HEK293T (cell line): ENCODE results near the gene NUTF2.

Source experiments
- BHLHE40 ChIP-seq: fragments of 450-650 bp; IDR thresholded peaks from 2 replicates; pipeline ENCODE4 v1.6.1; 2016; ENCODE audit warnings: mild to moderate bottlenecking, moderate library complexity, borderline replicate concordance
- ELF4 ChIP-seq: fragments of 450-650 bp; IDR thresholded peaks from 2 replicates; pipeline ENCODE4 v1.6.1; 2017; ENCODE audit warnings: antibody characterized with exemption
- FOXA1 ChIP-seq: fragments of 450-650 bp; IDR thresholded peaks from 2 replicates; pipeline ENCODE4 v1.6.1; 2016; ENCODE audit warnings: mild to moderate bottlenecking
- FOXK2 ChIP-seq: fragments of 450-650 bp; IDR thresholded peaks from 2 replicates; pipeline ENCODE4 v1.6.1; 2016; ENCODE audit warnings: mild to moderate bottlenecking
- FOXM1 ChIP-seq: fragments of 450-650 bp; IDR thresholded peaks from 2 replicates; pipeline ENCODE4 v1.6.1; 2017; ENCODE audit warnings: mild to moderate bottlenecking, borderline replicate concordance
- HDGF ChIP-seq: fragments of 450-650 bp; IDR thresholded peaks from 2 replicates; pipeline ENCODE4 v1.6.1; 2017; ENCODE audit warnings: antibody characterized with exemption, borderline replicate concordance
- L3MBTL2 ChIP-seq: fragments of 450-650 bp; conservative IDR thresholded peaks from 2 replicates; pipeline ENCODE4 v1.6.1; 2016; ENCODE audit warnings: mild to moderate bottlenecking
- SP1 ChIP-seq: fragments of 450-650 bp; IDR thresholded peaks from 2 replicates; pipeline ENCODE4 v1.6.1; 2017
- SUZ12 ChIP-seq: fragments of 450-650 bp; IDR thresholded peaks from 2 replicates; pipeline ENCODE4 v1.6.1; 2016; ENCODE audit warnings: mild to moderate bottlenecking
- TF ChIP-seq, protein P1 (sequence below): fragments of 450-650 bp; IDR thresholded peaks from 2 replicates; pipeline ENCODE4 v1.6.1; 2016

- TF ChIP-seq FOXK2 (no peak), FOXM1 (no peak), L3MBTL2 (no peak), ELF4 (no peak), SUZ12 (no peak), BHLHE40 (no peak), SP1 (no peak), FOXA1 (no peak), HDGF (no peak)
- TF ChIP-seq, protein P1, sequence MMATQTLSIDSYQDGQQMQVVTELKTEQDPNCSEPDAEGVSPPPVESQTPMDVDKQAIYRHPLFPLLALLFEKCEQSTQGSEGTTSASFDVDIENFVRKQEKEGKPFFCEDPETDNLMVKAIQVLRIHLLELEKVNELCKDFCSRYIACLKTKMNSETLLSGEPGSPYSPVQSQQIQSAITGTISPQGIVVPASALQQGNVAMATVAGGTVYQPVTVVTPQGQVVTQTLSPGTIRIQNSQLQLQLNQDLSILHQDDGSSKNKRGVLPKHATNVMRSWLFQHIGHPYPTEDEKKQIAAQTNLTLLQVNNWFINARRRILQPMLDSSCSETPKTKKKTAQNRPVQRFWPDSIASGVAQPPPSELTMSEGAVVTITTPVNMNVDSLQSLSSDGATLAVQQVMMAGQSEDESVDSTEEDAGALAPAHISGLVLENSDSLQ, result no peak
These were observed 9.1 kb downstream of the NUTF2 start for GRCh38 chr16:67855789-67856188.
